K562 (cell line): ENCODE data around the gene VMP1. TPM values are rescaled to one million over a fixed set of nuclear protein-coding genes. Genes with fewer than 3 reads are reported as not detected.

Experiments
- BCLAF1 ChIP-seq, 2 experiments: fragments of 450-650 bp in 1 of 2; IDR thresholded peaks; 2 replicates each; pipeline ENCODE4 v1.6.1; 2011 to 2017; ENCODE audit warnings: low read depth in 2 of 2, antibody characterized with exemption in 1 of 2, borderline replicate concordance in 1 of 2, low read length in 1 of 2, mild to moderate bottlenecking in 1 of 2, mixed read lengths in 1 of 2; ENCODE audit not compliant: control insufficient read depth in 1 of 2
- MEF2A ChIP-seq: IDR thresholded peaks from 2 replicates; pipeline ENCODE4 v1.6.1; 2011; ENCODE audit warnings: low read depth, mild to moderate bottlenecking, low read length, moderate library complexity; ENCODE audit not compliant: control insufficient read depth
- NFATC3 ChIP-seq: fragments of 450-650 bp; IDR thresholded peaks from 2 replicates; pipeline ENCODE4 v1.6.1; 2017; ENCODE audit warnings: mild to moderate bottlenecking
- NFE2 ChIP-seq: IDR thresholded peaks from 2 replicates; pipeline ENCODE4 v1.6.1; 2014; ENCODE audit warnings: antibody characterized with exemption, low read depth
- NR2F6 ChIP-seq: fragments of 450-650 bp; formaldehyde crosslinking; IDR thresholded peaks from 2 replicates; pipeline ENCODE4 v1.4.0; 2020; ENCODE audit warnings: mild to moderate bottlenecking
- POLR2B ChIP-seq: fragments of 450-650 bp; IDR thresholded peaks from 2 replicates; pipeline ENCODE4 v1.6.1; 2018; ENCODE audit warnings: low read depth; ENCODE audit not compliant: partially characterized antibody
- POLR2G ChIP-seq: fragments of 200-400 bp; formaldehyde crosslinking; IDR thresholded peaks from 2 replicates; pipeline ENCODE4 v1.6.1; 2017; ENCODE audit warnings: low read depth, mild to moderate bottlenecking, antibody characterized with exemption, low read length, moderate library complexity
- SRSF7 ChIP-seq: fragments of 200-400 bp; formaldehyde crosslinking; optimal IDR thresholded peaks from 2 replicates; pipeline ENCODE3; 2017; ENCODE audit warnings: mild to moderate bottlenecking, low read depth, low read length
- SUPT5H ChIP-seq: fragments of 450-650 bp; IDR thresholded peaks from 2 replicates; pipeline ENCODE4 v1.6.1; 2016
- USF2 ChIP-seq: sonication (generic); formaldehyde crosslinking; IDR thresholded peaks from 2 replicates; pipeline ENCODE4 v1.5.0; 2020; ENCODE audit warnings: missing genetic modification reagents
- ZFX ChIP-seq: sonication (generic); formaldehyde crosslinking; IDR thresholded peaks from 2 replicates; pipeline ENCODE4 v1.8.0; 2022; ENCODE audit warnings: mild to moderate bottlenecking, missing genetic modification reagents, moderate library complexity
- ZKSCAN8 ChIP-seq: fragments of 200-800 bp; sonication (Bioruptor generic); IDR thresholded peaks from 2 replicates; pipeline ENCODE4 v1.6.1; 2016; ENCODE audit warnings: missing genetic modification characterization, missing compliant biosample characterization
- ZNF121 ChIP-seq: sonication (generic); formaldehyde crosslinking; conservative IDR thresholded peaks from 2 replicates; pipeline ENCODE4 v1.8.0; 2022; ENCODE audit warnings: missing genetic modification reagents
- ZNF134 ChIP-seq: fragments of 250-450 bp; sonication (Bioruptor Pico); conservative IDR thresholded peaks from 2 replicates; pipeline ENCODE4 v1.4.0; 2020
- polyA plus RNA-seq, 8 experiments: library from polyadenylated mRNA; depleted of rRNA in 4 of 8; stranded (reverse) in 5 of 8; unstranded in 3 of 8; fragments of >200 nt; fragmentation: Nextera tagmentation in 2 of 8; fragmentation: Illumina TruSeq in 1 of 8; extraction: Ambion mirVana in 2 of 8; extraction: Trizol in 1 of 8; gene quantifications; 2 replicates each; pipeline versions ENCODE4 v1.2.1 to v1.2.3, GENCODE V29; 2011 to 2014; ENCODE audit warnings: inconsistent platforms in 1 of 8, missing spikeins in 1 of 8
- total RNA-seq, 7 experiments: library from RNA; depleted of rRNA in 6 of 7; stranded (reverse); fragments of >200 nt in 6 of 7; fragmentation: Illumina TruSeq in 2 of 7; extraction: Trizol in 2 of 7; gene quantifications; 2 replicates each; pipeline versions ENCODE4 v1.2.1 to v1.2.3, GENCODE V29; 2011 to 2021; ENCODE audit warnings: low replicate concordance in 1 of 7
- TF ChIP-seq, protein P1 (sequence below): fragments of 250-450 bp; sonication (Bioruptor Pico); IDR thresholded peaks from 2 replicates; pipeline ENCODE4 v1.8.0; 2021; ENCODE audit warnings: moderate library complexity, mild to moderate bottlenecking, inconsistent platforms
- TF ChIP-seq, protein P2 (sequence below), 3 experiments: fragments of 200-800 bp in 1 of 3; fragments of 250-450 bp in 1 of 3; fragments of 450-650 bp in 1 of 3; sonication (Bioruptor Pico) in 1 of 3; sonication (Bioruptor generic) in 1 of 3; formaldehyde crosslinking in 1 of 3; IDR thresholded peaks; 2 replicates each; pipeline versions ENCODE4 v1.6.1 to v1.8.0; 2016 to 2022; ENCODE audit warnings: mild to moderate bottlenecking in 2 of 3, missing genetic modification characterization in 2 of 3, missing compliant biosample characterization in 1 of 3, moderate library complexity in 1 of 3

VMP1 gene
- total and polyA plus RNA-seq, 9 of the 15 experiments (the other 6 are each of a cell fraction or from before 2014, with no cell fraction given): 123 to 304 (median 151) TPM

GRCh38 chr17:59845595-59846393 lies 138.3 kb downstream of the VMP1 start (continued):
- peak; percentile 9; the same call in 1 of the 2 replicates for TF ChIP-seq POLR2G
- TF ChIP-seq, protein P1, sequence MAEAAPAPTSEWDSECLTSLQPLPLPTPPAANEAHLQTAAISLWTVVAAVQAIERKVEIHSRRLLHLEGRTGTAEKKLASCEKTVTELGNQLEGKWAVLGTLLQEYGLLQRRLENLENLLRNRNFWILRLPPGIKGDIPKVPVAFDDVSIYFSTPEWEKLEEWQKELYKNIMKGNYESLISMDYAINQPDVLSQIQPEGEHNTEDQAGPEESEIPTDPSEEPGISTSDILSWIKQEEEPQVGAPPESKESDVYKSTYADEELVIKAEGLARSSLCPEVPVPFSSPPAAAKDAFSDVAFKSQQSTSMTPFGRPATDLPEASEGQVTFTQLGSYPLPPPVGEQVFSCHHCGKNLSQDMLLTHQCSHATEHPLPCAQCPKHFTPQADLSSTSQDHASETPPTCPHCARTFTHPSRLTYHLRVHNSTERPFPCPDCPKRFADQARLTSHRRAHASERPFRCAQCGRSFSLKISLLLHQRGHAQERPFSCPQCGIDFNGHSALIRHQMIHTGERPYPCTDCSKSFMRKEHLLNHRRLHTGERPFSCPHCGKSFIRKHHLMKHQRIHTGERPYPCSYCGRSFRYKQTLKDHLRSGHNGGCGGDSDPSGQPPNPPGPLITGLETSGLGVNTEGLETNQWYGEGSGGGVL (CRISPR knock-in tag): no peak
- TF ChIP-seq SUPT5H: 0 out of 2 replicates have a peak, but pooled peaks have one; percentile 8
- TF ChIP-seq ZNF121 (CRISPR knock-in tag): 0 out of 2 replicates have a peak, but pooled peaks have one; percentile 9
- TF ChIP-seq, protein P2, sequence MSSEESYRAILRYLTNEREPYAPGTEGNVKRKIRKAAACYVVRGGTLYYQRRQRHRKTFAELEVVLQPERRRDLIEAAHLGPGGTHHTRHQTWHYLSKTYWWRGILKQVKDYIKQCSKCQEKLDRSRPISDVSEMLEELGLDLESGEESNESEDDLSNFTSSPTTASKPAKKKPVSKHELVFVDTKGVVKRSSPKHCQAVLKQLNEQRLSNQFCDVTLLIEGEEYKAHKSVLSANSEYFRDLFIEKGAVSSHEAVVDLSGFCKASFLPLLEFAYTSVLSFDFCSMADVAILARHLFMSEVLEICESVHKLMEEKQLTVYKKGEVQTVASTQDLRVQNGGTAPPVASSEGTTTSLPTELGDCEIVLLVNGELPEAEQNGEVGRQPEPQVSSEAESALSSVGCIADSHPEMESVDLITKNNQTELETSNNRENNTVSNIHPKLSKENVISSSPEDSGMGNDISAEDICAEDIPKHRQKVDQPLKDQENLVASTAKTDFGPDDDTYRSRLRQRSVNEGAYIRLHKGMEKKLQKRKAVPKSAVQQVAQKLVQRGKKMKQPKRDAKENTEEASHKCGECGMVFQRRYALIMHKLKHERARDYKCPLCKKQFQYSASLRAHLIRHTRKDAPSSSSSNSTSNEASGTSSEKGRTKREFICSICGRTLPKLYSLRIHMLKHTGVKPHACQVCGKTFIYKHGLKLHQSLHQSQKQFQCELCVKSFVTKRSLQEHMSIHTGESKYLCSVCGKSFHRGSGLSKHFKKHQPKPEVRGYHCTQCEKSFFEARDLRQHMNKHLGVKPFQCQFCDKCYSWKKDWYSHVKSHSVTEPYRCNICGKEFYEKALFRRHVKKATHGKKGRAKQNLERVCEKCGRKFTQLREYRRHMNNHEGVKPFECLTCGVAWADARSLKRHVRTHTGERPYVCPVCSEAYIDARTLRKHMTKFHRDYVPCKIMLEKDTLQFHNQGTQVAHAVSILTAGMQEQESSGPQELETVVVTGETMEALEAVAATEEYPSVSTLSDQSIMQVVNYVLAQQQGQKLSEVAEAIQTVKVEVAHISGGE (CRISPR knock-in tag; IDR thresholded peaks at IDR 0.05): peak in 2 of 3 experiments; percentile 5 to 93; a peak in 2 of 6 replicates
- TF ChIP-seq NR2F6 (CRISPR knock-in tag): no peak; the same call in 1 of the 2 replicates
- peak; percentile 29; the same call in 1 of the 2 replicates for TF ChIP-seq ZFX
- no peak for TF ChIP-seq ZNF134 (CRISPR knock-in tag)
- 0 out of 2 replicates have a peak, but pooled peaks have one; percentile 30 for TF ChIP-seq NFATC3
- no peak for TF ChIP-seq SRSF7
- TF ChIP-seq ZKSCAN8 (CRISPR knock-in tag): peak; percentile 85
- 0 out of 2 replicates have a peak, but pooled peaks have one; percentile 2 for TF ChIP-seq NFE2
- no peak for TF ChIP-seq USF2 (CRISPR knock-in tag)
- TF ChIP-seq POLR2B: peak; percentile 31
- no peak for TF ChIP-seq MEF2A
- TF ChIP-seq BCLAF1 (IDR thresholded peaks at IDR 0.05; ENCODE audit: borderline replicate concordance in 1 of 2, control insufficient read depth in 1 of 2, low read depth in 2 of 2, low read length in 1 of 2): peak in 1 of 2 experiments; percentile 76; a peak in 1 of 4 replicates
